SK-N-SH treated with all-trans-retinoic acid at 6 μM for 48 hours (cell line): ENCODE results near the gene PRMT3.

Experiments
- ATAC-seq: fragments of 200-7000 bp; cut with Tn5 transposase; 3 replicates; pipeline ENCODE4 v1.9.1; 2020; ENCODE audit warnings: mild to moderate bottlenecking, moderate library complexity
- ARNTL ChIP-seq: fragments of 450-650 bp; formaldehyde crosslinking; IDR thresholded peaks from 2 replicates; pipeline ENCODE4 v1.5.0; 2020; ENCODE audit warnings: low read depth, mild to moderate bottlenecking, moderate library complexity, borderline replicate concordance
- BACH2 ChIP-seq: fragments of 250-450 bp; sonication (Bioruptor Pico); IDR thresholded peaks from 2 replicates; pipeline ENCODE4 v1.9.0; 2021; ENCODE audit warnings: mild to moderate bottlenecking, borderline replicate concordance
- CSDC2 ChIP-seq: fragments of 250-450 bp; sonication (Bioruptor Pico); IDR thresholded peaks from 2 replicates; pipeline ENCODE4 v1.5.0; 2020; ENCODE audit warnings: mild to moderate bottlenecking, moderate library complexity
- ESRRG ChIP-seq: fragments of 250-450 bp; sonication (Bioruptor Pico); IDR thresholded peaks from 2 replicates; pipeline ENCODE4 v1.6.1; 2021; ENCODE audit warnings: mild to moderate bottlenecking
- GLIS3 ChIP-seq: fragments of 250-450 bp; sonication (Bioruptor Pico); IDR thresholded peaks from 2 replicates; pipeline ENCODE4 v1.5.0; 2020; ENCODE audit warnings: mild to moderate bottlenecking, moderate library complexity
- OSR1 ChIP-seq: fragments of 250-450 bp; sonication (Bioruptor Pico); IDR thresholded peaks from 2 replicates; pipeline ENCODE4 v1.8.0; 2022; ENCODE audit warnings: moderate library complexity, mild to moderate bottlenecking, inconsistent platforms
- PPARA ChIP-seq: fragments of 250-450 bp; sonication (Bioruptor Pico); IDR thresholded peaks from 2 replicates; pipeline ENCODE4 v1.5.0; 2020; ENCODE audit warnings: mild to moderate bottlenecking, borderline replicate concordance
- RARB ChIP-seq: fragments of 250-450 bp; sonication (Bioruptor Pico); IDR thresholded peaks from 2 replicates; pipeline ENCODE4 v1.8.0; 2021; ENCODE audit warnings: mild to moderate bottlenecking, moderate library complexity
- SNAI2 ChIP-seq: fragments of 250-450 bp; sonication (Bioruptor Pico); IDR thresholded peaks from 2 replicates; pipeline ENCODE4 v1.5.0; 2020; ENCODE audit warnings: mild to moderate bottlenecking, moderate library complexity
- TCF4 ChIP-seq: fragments of 250-450 bp; sonication (Bioruptor Pico); IDR thresholded peaks from 2 replicates; pipeline ENCODE4 v1.8.0; 2021; ENCODE audit warnings: mild to moderate bottlenecking, moderate library complexity, borderline replicate concordance
- ZC3H10 ChIP-seq: fragments of 250-450 bp; sonication (Bioruptor Pico); IDR thresholded peaks from 2 replicates; pipeline ENCODE4 v1.5.1; 2021; ENCODE audit warnings: mild to moderate bottlenecking, moderate library complexity
- ZFP3 ChIP-seq: fragments of 250-450 bp; sonication (Bioruptor Pico); IDR thresholded peaks from 2 replicates; pipeline ENCODE4 v1.5.0; 2020; ENCODE audit warnings: mild to moderate bottlenecking, moderate library complexity
- ZFP30 ChIP-seq: fragments of 450-650 bp; formaldehyde crosslinking; IDR thresholded peaks from 2 replicates; pipeline ENCODE4 v1.5.0; 2022; ENCODE audit warnings: mild to moderate bottlenecking, moderate library complexity
- ZNF565 ChIP-seq: fragments of 450-650 bp; formaldehyde crosslinking; conservative IDR thresholded peaks from 2 replicates; pipeline ENCODE4 v1.5.0; 2020; ENCODE audit warnings: low read depth, mild to moderate bottlenecking, moderate library complexity
- ZNF70 ChIP-seq: fragments of 450-650 bp; formaldehyde crosslinking; IDR thresholded peaks from 2 replicates; pipeline ENCODE4 v1.5.0; 2020; ENCODE audit warnings: mild to moderate bottlenecking, moderate library complexity
- ZNF8 ChIP-seq: fragments of 450-650 bp; formaldehyde crosslinking; IDR thresholded peaks from 2 replicates; pipeline ENCODE4 v1.5.0; 2020; ENCODE audit warnings: mild to moderate bottlenecking, moderate library complexity
- TF ChIP-seq, protein P1 (sequence below): fragments of 250-450 bp; sonication (Bioruptor Pico); IDR thresholded peaks from 2 replicates; pipeline ENCODE4 v1.5.1; 2020; ENCODE audit warnings: low read depth, mild to moderate bottlenecking, moderate library complexity
- TF ChIP-seq, protein P2 (sequence below): fragments of 250-450 bp; sonication (Bioruptor Pico); IDR thresholded peaks from 2 replicates; pipeline ENCODE4 v1.5.0; 2020; ENCODE audit warnings: mild to moderate bottlenecking, moderate library complexity
- TF ChIP-seq, protein P3 (sequence below): fragments of 250-450 bp; sonication (Bioruptor Pico); IDR thresholded peaks from 2 replicates; pipeline ENCODE4 v1.5.1; 2021; ENCODE audit warnings: mild to moderate bottlenecking, moderate library complexity
- TF ChIP-seq, protein P4 (sequence below): fragments of 250-450 bp; sonication (Bioruptor Pico); IDR thresholded peaks from 2 replicates; pipeline ENCODE4 v1.8.0; 2021; ENCODE audit warnings: low read depth, mild to moderate bottlenecking, moderate library complexity, borderline replicate concordance
- TF ChIP-seq, protein P5 (sequence below): fragments of 250-450 bp; sonication (Bioruptor Pico); IDR thresholded peaks from 2 replicates; pipeline ENCODE4 v1.8.0; 2020; ENCODE audit warnings: mild to moderate bottlenecking, moderate library complexity, borderline replicate concordance

PRMT3 gene

DNA sequence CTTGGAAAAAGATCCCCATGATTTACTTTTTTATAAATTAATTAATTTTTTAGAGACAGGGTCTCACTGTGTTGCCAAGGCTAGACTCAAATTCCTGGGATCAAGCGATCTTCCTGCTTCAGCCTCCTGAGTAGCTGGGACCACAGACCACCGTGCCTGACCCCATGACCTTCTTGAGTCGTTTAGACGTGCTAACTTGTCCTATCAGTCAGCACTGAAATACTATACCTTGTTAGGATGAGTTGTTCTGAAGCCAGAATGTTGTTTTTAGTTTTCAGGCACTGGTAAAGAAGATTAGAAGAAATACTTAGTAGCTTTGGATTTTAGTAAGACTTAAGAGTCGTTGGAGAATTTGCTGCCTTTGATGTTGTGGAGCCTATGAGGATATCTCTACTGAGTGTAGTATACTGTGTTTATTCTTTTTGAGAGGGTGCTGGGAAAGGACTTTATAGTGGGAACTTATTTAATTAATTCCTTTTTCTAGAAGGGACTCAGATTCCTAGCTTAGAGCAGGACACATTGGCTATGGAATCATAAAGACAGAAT is 15.4 kb upstream of the PRMT3 start:
- TF ChIP-seq CSDC2 (CRISPR knock-in tag) (no peak), ZFP3 (CRISPR knock-in tag) (no peak), TCF4 (no peak)
- ATAC-seq: no peak

DNA sequence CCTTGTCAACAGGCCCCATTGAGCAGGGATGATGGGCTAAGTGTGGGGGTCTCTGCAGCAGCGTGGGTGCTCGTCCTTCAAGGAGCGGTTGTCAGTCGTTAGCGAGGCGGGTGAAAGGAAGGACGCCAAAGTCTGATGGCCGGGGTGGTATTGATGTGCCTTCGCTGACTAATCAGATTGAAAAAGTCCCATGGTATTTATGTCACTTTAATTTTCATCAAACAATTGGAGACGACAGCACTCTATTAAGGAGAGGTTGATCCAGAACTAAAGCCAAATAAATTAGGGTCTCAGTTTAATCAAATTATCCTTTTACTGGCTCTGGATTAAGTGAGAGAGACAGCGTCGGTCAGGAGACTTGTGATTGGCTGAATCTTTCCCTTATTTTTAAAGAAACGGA is 14.4 kb upstream of the PRMT3 start:
- no peak for ATAC-seq
- TF ChIP-seq, protein P1, sequence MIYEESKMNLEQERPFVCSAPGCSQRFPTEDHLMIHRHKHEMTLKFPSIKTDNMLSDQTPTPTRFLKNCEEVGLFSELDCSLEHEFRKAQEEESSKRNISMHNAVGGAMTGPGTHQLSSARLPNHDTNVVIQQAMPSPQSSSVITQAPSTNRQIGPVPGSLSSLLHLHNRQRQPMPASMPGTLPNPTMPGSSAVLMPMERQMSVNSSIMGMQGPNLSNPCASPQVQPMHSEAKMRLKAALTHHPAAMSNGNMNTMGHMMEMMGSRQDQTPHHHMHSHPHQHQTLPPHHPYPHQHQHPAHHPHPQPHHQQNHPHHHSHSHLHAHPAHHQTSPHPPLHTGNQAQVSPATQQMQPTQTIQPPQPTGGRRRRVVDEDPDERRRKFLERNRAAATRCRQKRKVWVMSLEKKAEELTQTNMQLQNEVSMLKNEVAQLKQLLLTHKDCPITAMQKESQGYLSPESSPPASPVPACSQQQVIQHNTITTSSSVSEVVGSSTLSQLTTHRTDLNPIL: no peak
- no peak for TF ChIP-seq CSDC2 (CRISPR knock-in tag)
- no peak for TF ChIP-seq ZC3H10 (CRISPR knock-in tag)
- TF ChIP-seq GLIS3 (CRISPR knock-in tag): no peak
- TF ChIP-seq ZFP3 (CRISPR knock-in tag): no peak
- TF ChIP-seq ZFP30: no peak

DNA sequence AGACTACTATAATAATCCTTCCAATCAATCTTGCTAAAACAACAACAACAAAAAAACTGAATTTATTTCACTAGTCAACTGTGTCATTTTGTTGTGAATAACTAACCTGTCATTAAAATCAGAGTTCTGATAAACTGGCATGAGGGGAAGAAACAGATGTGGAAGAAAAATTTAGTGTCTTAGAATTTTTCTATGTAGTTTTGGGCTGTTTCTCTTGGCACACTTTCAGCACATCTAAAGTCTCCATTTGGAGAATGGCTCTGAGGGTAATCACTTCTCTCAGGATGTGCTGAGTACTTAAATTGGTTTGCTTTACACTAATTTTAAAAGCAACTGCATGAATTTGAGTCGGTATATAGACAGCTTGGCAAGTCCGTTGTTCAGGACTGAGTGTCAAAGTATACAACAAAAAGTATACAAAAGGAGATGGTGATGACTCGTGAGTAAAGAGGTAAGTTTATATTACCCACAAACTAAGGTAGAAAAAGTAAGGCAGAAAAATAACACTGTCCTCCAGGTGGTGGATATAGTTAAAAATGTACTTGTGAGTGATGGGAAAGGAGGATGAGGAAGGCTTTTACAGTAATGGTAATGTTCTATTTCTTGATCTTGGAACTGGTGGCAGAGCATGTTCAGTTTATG is 13.8 kb upstream of the PRMT3 start:
- no peak for ATAC-seq
- TF ChIP-seq ZNF70 (CRISPR knock-in tag) (no peak), ZC3H10 (CRISPR knock-in tag) (no peak), ESRRG (CRISPR knock-in tag) (no peak), PPARA (CRISPR knock-in tag) (no peak), RARB (CRISPR knock-in tag) (no peak), SNAI2 (CRISPR knock-in tag) (no peak), ARNTL (no peak), OSR1 (CRISPR knock-in tag) (no peak), BACH2 (no peak), GLIS3 (CRISPR knock-in tag) (no peak), ZNF565 (no peak), ZFP30 (no peak), TCF4 (no peak), ZFP3 (CRISPR knock-in tag) (no peak), ZNF8 (CRISPR knock-in tag) (no peak)
- TF ChIP-seq, protein P2, sequence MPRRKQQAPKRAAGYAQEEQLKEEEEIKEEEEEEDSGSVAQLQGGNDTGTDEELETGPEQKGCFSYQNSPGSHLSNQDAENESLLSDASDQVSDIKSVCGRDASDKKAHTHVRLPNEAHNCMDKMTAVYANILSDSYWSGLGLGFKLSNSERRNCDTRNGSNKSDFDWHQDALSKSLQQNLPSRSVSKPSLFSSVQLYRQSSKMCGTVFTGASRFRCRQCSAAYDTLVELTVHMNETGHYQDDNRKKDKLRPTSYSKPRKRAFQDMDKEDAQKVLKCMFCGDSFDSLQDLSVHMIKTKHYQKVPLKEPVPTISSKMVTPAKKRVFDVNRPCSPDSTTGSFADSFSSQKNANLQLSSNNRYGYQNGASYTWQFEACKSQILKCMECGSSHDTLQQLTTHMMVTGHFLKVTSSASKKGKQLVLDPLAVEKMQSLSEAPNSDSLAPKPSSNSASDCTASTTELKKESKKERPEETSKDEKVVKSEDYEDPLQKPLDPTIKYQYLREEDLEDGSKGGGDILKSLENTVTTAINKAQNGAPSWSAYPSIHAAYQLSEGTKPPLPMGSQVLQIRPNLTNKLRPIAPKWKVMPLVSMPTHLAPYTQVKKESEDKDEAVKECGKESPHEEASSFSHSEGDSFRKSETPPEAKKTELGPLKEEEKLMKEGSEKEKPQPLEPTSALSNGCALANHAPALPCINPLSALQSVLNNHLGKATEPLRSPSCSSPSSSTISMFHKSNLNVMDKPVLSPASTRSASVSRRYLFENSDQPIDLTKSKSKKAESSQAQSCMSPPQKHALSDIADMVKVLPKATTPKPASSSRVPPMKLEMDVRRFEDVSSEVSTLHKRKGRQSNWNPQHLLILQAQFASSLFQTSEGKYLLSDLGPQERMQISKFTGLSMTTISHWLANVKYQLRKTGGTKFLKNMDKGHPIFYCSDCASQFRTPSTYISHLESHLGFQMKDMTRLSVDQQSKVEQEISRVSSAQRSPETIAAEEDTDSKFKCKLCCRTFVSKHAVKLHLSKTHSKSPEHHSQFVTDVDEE (CRISPR knock-in tag): no peak
- TF ChIP-seq, protein P3, sequence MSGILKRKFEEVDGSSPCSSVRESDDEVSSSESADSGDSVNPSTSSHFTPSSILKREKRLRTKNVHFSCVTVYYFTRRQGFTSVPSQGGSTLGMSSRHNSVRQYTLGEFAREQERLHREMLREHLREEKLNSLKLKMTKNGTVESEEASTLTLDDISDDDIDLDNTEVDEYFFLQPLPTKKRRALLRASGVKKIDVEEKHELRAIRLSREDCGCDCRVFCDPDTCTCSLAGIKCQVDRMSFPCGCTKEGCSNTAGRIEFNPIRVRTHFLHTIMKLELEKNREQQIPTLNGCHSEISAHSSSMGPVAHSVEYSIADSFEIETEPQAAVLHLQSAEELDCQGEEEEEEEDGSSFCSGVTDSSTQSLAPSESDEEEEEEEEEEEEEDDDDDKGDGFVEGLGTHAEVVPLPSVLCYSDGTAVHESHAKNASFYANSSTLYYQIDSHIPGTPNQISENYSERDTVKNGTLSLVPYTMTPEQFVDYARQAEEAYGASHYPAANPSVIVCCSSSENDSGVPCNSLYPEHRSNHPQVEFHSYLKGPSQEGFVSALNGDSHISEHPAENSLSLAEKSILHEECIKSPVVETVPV: no peak
- TF ChIP-seq, protein P1: no peak
- TF ChIP-seq, protein P4, sequence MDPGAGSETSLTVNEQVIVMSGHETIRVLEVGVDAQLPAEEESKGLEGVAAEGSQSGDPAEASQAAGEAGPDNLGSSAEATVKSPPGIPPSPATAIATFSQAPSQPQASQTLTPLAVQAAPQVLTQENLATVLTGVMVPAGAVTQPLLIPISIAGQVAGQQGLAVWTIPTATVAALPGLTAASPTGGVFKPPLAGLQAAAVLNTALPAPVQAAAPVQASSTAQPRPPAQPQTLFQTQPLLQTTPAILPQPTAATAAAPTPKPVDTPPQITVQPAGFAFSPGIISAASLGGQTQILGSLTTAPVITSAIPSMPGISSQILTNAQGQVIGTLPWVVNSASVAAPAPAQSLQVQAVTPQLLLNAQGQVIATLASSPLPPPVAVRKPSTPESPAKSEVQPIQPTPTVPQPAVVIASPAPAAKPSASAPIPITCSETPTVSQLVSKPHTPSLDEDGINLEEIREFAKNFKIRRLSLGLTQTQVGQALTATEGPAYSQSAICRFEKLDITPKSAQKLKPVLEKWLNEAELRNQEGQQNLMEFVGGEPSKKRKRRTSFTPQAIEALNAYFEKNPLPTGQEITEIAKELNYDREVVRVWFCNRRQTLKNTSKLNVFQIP (CRISPR knock-in tag): no peak
- TF ChIP-seq, protein P5, sequence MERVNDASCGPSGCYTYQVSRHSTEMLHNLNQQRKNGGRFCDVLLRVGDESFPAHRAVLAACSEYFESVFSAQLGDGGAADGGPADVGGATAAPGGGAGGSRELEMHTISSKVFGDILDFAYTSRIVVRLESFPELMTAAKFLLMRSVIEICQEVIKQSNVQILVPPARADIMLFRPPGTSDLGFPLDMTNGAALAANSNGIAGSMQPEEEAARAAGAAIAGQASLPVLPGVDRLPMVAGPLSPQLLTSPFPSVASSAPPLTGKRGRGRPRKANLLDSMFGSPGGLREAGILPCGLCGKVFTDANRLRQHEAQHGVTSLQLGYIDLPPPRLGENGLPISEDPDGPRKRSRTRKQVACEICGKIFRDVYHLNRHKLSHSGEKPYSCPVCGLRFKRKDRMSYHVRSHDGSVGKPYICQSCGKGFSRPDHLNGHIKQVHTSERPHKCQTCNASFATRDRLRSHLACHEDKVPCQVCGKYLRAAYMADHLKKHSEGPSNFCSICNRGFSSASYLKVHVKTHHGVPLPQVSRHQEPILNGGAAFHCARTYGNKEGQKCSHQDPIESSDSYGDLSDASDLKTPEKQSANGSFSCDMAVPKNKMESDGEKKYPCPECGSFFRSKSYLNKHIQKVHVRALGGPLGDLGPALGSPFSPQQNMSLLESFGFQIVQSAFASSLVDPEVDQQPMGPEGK (CRISPR knock-in tag): no peak
